GM15510 (cell line): ENCODE results near the gene CTDSP1.

Source experiments
- POLR2A ChIP-seq: IDR thresholded peaks from 3 replicates; pipeline ENCODE4 v1.6.1; 2011; ENCODE audit warnings: borderline replicate concordance; ENCODE audit not compliant: insufficient read length; ENCODE audit errors: extremely low read depth

Gene CTDSP1

GRCh38 chr2:218445602-218446001 lies 45.9 kb downstream of the CTDSP1 start:
- TF ChIP-seq POLR2A, result no peak

DNA sequence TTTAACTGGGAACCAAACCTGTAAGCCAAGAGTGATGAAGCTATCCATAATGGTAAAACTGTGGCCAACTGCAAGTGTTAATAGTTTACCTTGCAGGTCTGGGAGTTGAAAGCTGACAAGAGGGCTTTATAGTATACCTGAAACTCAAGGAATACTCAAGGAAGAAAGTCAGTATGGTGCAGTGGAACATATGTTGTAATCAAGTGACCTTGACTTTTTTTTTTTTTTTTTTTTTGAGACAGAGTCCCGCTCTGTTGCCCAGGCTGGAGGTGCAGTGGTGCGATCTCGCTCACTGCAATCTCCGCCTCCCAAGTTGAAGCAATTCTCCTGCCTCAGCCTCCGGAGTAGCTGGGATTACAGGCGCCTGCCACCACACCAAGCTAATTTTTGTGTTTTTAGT lies 46.9 kb downstream of the CTDSP1 start:
- no peak for TF ChIP-seq POLR2A

GRCh38 chr2:218447072-218447471 lies 47.4 kb downstream of the CTDSP1 start:
- no peak for TF ChIP-seq POLR2A

GRCh38 chr2:218448934-218449333 lies 49.3 kb downstream of the CTDSP1 start:
- TF ChIP-seq POLR2A, result no peak

DNA sequence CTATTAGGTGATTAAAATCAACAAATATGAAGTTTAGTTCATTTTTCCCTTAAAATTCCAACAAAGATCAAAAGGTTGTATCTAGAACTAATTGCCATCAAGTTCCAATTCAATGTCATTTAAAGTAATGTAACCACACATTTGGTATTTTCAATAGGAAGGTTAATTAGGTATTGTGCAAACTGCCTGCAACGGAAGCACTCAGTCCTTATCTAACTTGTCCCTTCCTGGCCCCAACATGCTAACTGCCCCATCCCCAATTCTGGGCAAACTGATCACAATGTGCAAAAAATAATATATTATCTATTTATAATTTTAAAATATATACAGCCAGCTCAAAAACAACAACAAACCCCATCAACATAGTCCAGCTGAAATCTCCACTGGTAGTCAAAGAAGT lies 52.4 kb downstream of the CTDSP1 start:
- no peak for TF ChIP-seq POLR2A
